ENCODE data around the gene SLC41A1. TPM values are rescaled to one million over a fixed set of nuclear protein-coding genes. Genes with fewer than 3 reads are reported as not detected.
A peak's percentile ranks its signal among the peaks of the same experiment; 100 is the strongest.

SLC41A1 gene
- total and polyA plus RNA-seq, 4 donors = 28.2 to 131 (median 68.1) TPM

- Histone ChIP-seq H3K27me3 (ENCODE audit: control insufficient read depth, insufficient read depth, low read length) (no peaks in the 10 kb centered on the region), H3K36me3 (ENCODE audit: control insufficient read depth, insufficient read depth, low read length) (peaks cover 36% of the 10 kb centered on the region), H3K4me3 (ENCODE audit: low read depth, low read length) (peak overlapping the region; percentile 19), H3K4me1 (ENCODE audit: control insufficient read depth, insufficient read depth, low read length) (peaks cover 74% of the 10 kb centered on the region), H3K27ac (ENCODE audit: low read depth, low read length) (no peak overlapping the region), H3K9me3 (ENCODE audit: control insufficient read depth, insufficient read depth, low read length) (no peaks in the 10 kb centered on the region)
- no peak for DNase-seq (ENCODE audit: low read depth in 4 of 6, low spot score in 6 of 6)
- no CpG with 5 or more reads among the region's 3 CpGs for WGBS (ENCODE audit: insufficient coverage)
Measured at GRCh38 chr1:205809469-205809868, 3.5 kb downstream of the SLC41A1 start.

GRCh38 chr1:205805082-205805711 lies 7.8 kb downstream of the SLC41A1 start:
- H3K4me3 ChIP-seq (ENCODE audit: low read depth, low read length) = no peak overlapping the region
- peaks cover 63% of the 10 kb centered on the region for H3K4me1 ChIP-seq (ENCODE audit: control insufficient read depth, insufficient read depth, low read length)
- no peak overlapping the region for H3K27ac ChIP-seq (ENCODE audit: low read depth, low read length)
- no peak for DNase-seq (ENCODE audit: low read depth in 4 of 6, low spot score in 6 of 6)
- H3K9me3 ChIP-seq (ENCODE audit: control insufficient read depth, insufficient read depth, low read length) = no peaks in the 10 kb centered on the region
- H3K27me3 ChIP-seq (ENCODE audit: control insufficient read depth, insufficient read depth, low read length) = no peaks in the 10 kb centered on the region
- WGBS (ENCODE audit: insufficient coverage) = 92% methylated on average over 3 of the region's 5 CpGs
- peaks cover 37% of the 10 kb centered on the region for H3K36me3 ChIP-seq (ENCODE audit: control insufficient read depth, insufficient read depth, low read length)

GRCh38 chr1:205804605-205805004 lies 8.4 kb downstream of the SLC41A1 start:
- Histone ChIP-seq H3K4me3 (ENCODE audit: low read depth, low read length) (no peak overlapping the region), H3K27ac (ENCODE audit: low read depth, low read length) (no peak overlapping the region), H3K27me3 (ENCODE audit: control insufficient read depth, insufficient read depth, low read length) (no peaks in the 10 kb centered on the region), H3K4me1 (ENCODE audit: control insufficient read depth, insufficient read depth, low read length) (peaks cover 63% of the 10 kb centered on the region), H3K36me3 (ENCODE audit: control insufficient read depth, insufficient read depth, low read length) (peaks cover 37% of the 10 kb centered on the region), H3K9me3 (ENCODE audit: control insufficient read depth, insufficient read depth, low read length) (no peaks in the 10 kb centered on the region)
- DNase-seq (ENCODE audit: low read depth in 4 of 6, low spot score in 6 of 6) = no peak
- 86% methylated on average over 1 of the region's 2 CpGs for WGBS (ENCODE audit: insufficient coverage)

GRCh38 chr1:205803986-205804385 lies 9.0 kb downstream of the SLC41A1 start:
- H3K4me1 ChIP-seq (ENCODE audit: control insufficient read depth, insufficient read depth, low read length) = peaks cover 58% of the 10 kb centered on the region
- WGBS (ENCODE audit: insufficient coverage) = 50% methylated on average over 2 of the region's 4 CpGs
- H3K9me3 ChIP-seq (ENCODE audit: control insufficient read depth, insufficient read depth, low read length) = no peaks in the 10 kb centered on the region
- no peak for DNase-seq (ENCODE audit: low read depth in 4 of 6, low spot score in 6 of 6)
- peaks cover 40% of the 10 kb centered on the region for H3K36me3 ChIP-seq (ENCODE audit: control insufficient read depth, insufficient read depth, low read length)
- no peaks in the 10 kb centered on the region for H3K27me3 ChIP-seq (ENCODE audit: control insufficient read depth, insufficient read depth, low read length)
- no peak overlapping the region for H3K27ac ChIP-seq (ENCODE audit: low read depth, low read length)
- no peak overlapping the region for H3K4me3 ChIP-seq (ENCODE audit: low read depth, low read length)

GRCh38 chr1:205802060-205802459 lies 10.9 kb downstream of the SLC41A1 start:
- H3K4me3 ChIP-seq (ENCODE audit: low read depth, low read length) = no peak overlapping the region
- peaks cover 53% of the 10 kb centered on the region for H3K36me3 ChIP-seq (ENCODE audit: control insufficient read depth, insufficient read depth, low read length)
- peak overlapping the region; percentile 3 for H3K27ac ChIP-seq (ENCODE audit: low read depth, low read length)
- H3K27me3 ChIP-seq (ENCODE audit: control insufficient read depth, insufficient read depth, low read length) = no peaks in the 10 kb centered on the region
- 94% methylated on average over 8 of the region's 8 CpGs for WGBS (ENCODE audit: insufficient coverage)
- peaks cover 49% of the 10 kb centered on the region for H3K4me1 ChIP-seq (ENCODE audit: control insufficient read depth, insufficient read depth, low read length)
- no peaks in the 10 kb centered on the region for H3K9me3 ChIP-seq (ENCODE audit: control insufficient read depth, insufficient read depth, low read length)
- DNase-seq (ENCODE audit: low read depth in 4 of 6, low spot score in 6 of 6) = no peak

GRCh38 chr1:205800981-205801703 lies 11.9 kb downstream of the SLC41A1 start:
- Histone ChIP-seq H3K36me3 (ENCODE audit: control insufficient read depth, insufficient read depth, low read length) (peaks cover 58% of the 10 kb centered on the region), H3K27ac (ENCODE audit: low read depth, low read length) (peak overlapping the region; percentile 3), H3K4me1 (ENCODE audit: control insufficient read depth, insufficient read depth, low read length) (peaks cover 40% of the 10 kb centered on the region), H3K27me3 (ENCODE audit: control insufficient read depth, insufficient read depth, low read length) (no peaks in the 10 kb centered on the region), H3K4me3 (ENCODE audit: low read depth, low read length) (no peak overlapping the region), H3K9me3 (ENCODE audit: control insufficient read depth, insufficient read depth, low read length) (no peaks in the 10 kb centered on the region)
- DNase-seq (ENCODE audit: low read depth in 4 of 6, low spot score in 6 of 6) = peak in 1 of 6 donors; percentile 69
- WGBS (ENCODE audit: insufficient coverage) = 89% methylated on average over 3 of the region's 7 CpGs

GRCh38 chr1:205800427-205800826 lies 12.6 kb downstream of the SLC41A1 start:
- DNase-seq (ENCODE audit: low read depth in 4 of 6, low spot score in 6 of 6) = peak in 1 of 6 donors; percentile 68
- Histone ChIP-seq H3K4me3 (ENCODE audit: low read depth, low read length) (no peak overlapping the region), H3K9me3 (ENCODE audit: control insufficient read depth, insufficient read depth, low read length) (no peaks in the 10 kb centered on the region), H3K36me3 (ENCODE audit: control insufficient read depth, insufficient read depth, low read length) (peaks cover 58% of the 10 kb centered on the region), H3K4me1 (ENCODE audit: control insufficient read depth, insufficient read depth, low read length) (peaks cover 32% of the 10 kb centered on the region), H3K27me3 (ENCODE audit: control insufficient read depth, insufficient read depth, low read length) (no peaks in the 10 kb centered on the region), H3K27ac (ENCODE audit: low read depth, low read length) (peak overlapping the region; percentile 3)
- 34% methylated on average over 5 of the region's 7 CpGs for WGBS (ENCODE audit: insufficient coverage)

GRCh38 chr1:205798577-205798976 lies 14.4 kb downstream of the SLC41A1 start:
- H3K36me3 ChIP-seq (ENCODE audit: control insufficient read depth, insufficient read depth, low read length) = peaks cover 64% of the 10 kb centered on the region
- H3K27me3 ChIP-seq (ENCODE audit: control insufficient read depth, insufficient read depth, low read length) = no peaks in the 10 kb centered on the region
- H3K4me3 ChIP-seq (ENCODE audit: low read depth, low read length) = no peak overlapping the region
- no peaks in the 10 kb centered on the region for H3K9me3 ChIP-seq (ENCODE audit: control insufficient read depth, insufficient read depth, low read length)
- H3K27ac ChIP-seq (ENCODE audit: low read depth, low read length) = no peak overlapping the region
- DNase-seq (ENCODE audit: low read depth in 4 of 6, low spot score in 6 of 6) = no peak
- WGBS (ENCODE audit: insufficient coverage) = 100% methylated on average over 5 of the region's 5 CpGs
- peaks cover 20% of the 10 kb centered on the region for H3K4me1 ChIP-seq (ENCODE audit: control insufficient read depth, insufficient read depth, low read length)

- no peak for DNase-seq (ENCODE audit: low read depth in 4 of 6, low spot score in 6 of 6)
- Histone ChIP-seq H3K4me1 (ENCODE audit: control insufficient read depth, insufficient read depth, low read length) (peaks cover 20% of the 10 kb centered on the region), H3K4me3 (ENCODE audit: low read depth, low read length) (no peak overlapping the region), H3K27ac (ENCODE audit: low read depth, low read length) (no peak overlapping the region), H3K27me3 (ENCODE audit: control insufficient read depth, insufficient read depth, low read length) (no peaks in the 10 kb centered on the region), H3K36me3 (ENCODE audit: control insufficient read depth, insufficient read depth, low read length) (peaks cover 69% of the 10 kb centered on the region), H3K9me3 (ENCODE audit: control insufficient read depth, insufficient read depth, low read length) (no peaks in the 10 kb centered on the region)
- WGBS (ENCODE audit: insufficient coverage) = 90% methylated on average over 2 of the region's 2 CpGs
Measured at GRCh38 chr1:205797168-205797567, 15.8 kb downstream of the SLC41A1 start.

All from spinal cord (tissue), 10 donors.